Uterus (tissue), 4 donors: ENCODE measurements around the gene OBP2A. TPM values are rescaled to one million over a fixed set of nuclear protein-coding genes. Genes with fewer than 3 reads are reported as not detected.

Experiments used
- DNase-seq, 2 donors: peaks; one replicate each; pipeline ENCODE4 v3.0.0-alpha.2; 2019 to 2020
- H3K27ac ChIP-seq, 2 donors: fragments of 200-600 bp; sonication (generic); 1 replicate in 1 of 2; 2 replicates in 1 of 2; pipeline ENCODE4 v1.5.1; 2016 to 2018
- H3K27me3 ChIP-seq, 2 donors: fragments of 200-600 bp; sonication (generic); one replicate each; pipeline ENCODE4 v1.5.1; 2018 to 2019; ENCODE audit warnings: control low read depth in 1 of 2
- H3K36me3 ChIP-seq, 2 donors: fragments of 200-600 bp; sonication (generic); one replicate each; pipeline ENCODE4 v1.5.1; 2019; ENCODE audit warnings: control low read depth in 1 of 2
- H3K4me1 ChIP-seq, 2 donors: fragments of 200-600 bp; sonication (generic); one replicate each; pipeline ENCODE4 v1.5.1; 2018 to 2019; ENCODE audit warnings: control low read depth in 1 of 2
- H3K4me3 ChIP-seq, 2 donors: fragments of 200-600 bp; sonication (generic); 1 replicate in 1 of 2; 2 replicates in 1 of 2; pipeline ENCODE4 v1.5.1; 2018 to 2019; ENCODE audit warnings: mild to moderate bottlenecking in 1 of 2
- H3K9me3 ChIP-seq, 2 donors: fragments of 200-600 bp; sonication (generic); one replicate each; pipeline ENCODE4 v1.5.1; 2019; ENCODE audit warnings: control low read depth in 1 of 2
- CTCF ChIP-seq, 4 experiments: fragments of 200-600 bp in 2 of 4; fragments of 450-650 bp in 2 of 4; sonication (generic) in 2 of 4; IDR thresholded peaks; one replicate each; pipeline ENCODE4 v1.5.1; 2016 to 2019; ENCODE audit warnings: antibody characterized with exemption in 4 of 4, mild to moderate bottlenecking in 2 of 4, moderate library complexity in 1 of 4
- POLR2A ChIP-seq, 2 donors: fragments of 450-650 bp; IDR thresholded peaks; one replicate each; pipeline ENCODE4 v1.6.1; 2016; ENCODE audit warnings: antibody characterized with exemption in 2 of 2, mild to moderate bottlenecking in 1 of 2, moderate library complexity in 1 of 2
- intact Hi-C: fragments of 100-400 bp; cut with DNase I; formaldehyde crosslinking; loops from one replicate; pipeline ENCODE4 v1.15.1; 2023; ENCODE audit warnings: low total_unique reads
- total RNA-seq, 4 donors: library from RNA; depleted of rRNA in 3 of 4; stranded (reverse); fragments of >200 nt in 3 of 4; gene quantifications; one replicate each; pipeline versions ENCODE4 v1.1.0 to v1.2.4, GENCODE V29; 2014 to 2023
- donor health status: DM: yes; HTN: yes; CAD: no.

The OBP2A gene
- total RNA-seq, 4 donors from 2014 or later = not detected

- intact Hi-C loops = no loop called here
- TF ChIP-seq CTCF (IDR thresholded peaks at IDR 0.05) = no peak
- no peak for TF ChIP-seq POLR2A (IDR thresholded peaks at IDR 0.05)
- DNase-seq = no peak
Observed at GRCh38 chr9:135579889-135580660, 34.1 kb downstream of the OBP2A start.

GRCh38 chr9:135580664-135581380 is 34.9 kb downstream of the OBP2A start:
- no peak for DNase-seq
- no peak overlapping the region for H3K4me3 ChIP-seq

More at GRCh38 chr9:135579889-135580660, 34.1 kb downstream of the OBP2A start:
- no peak overlapping the region for H3K27ac ChIP-seq
- H3K4me3 ChIP-seq = no peak overlapping the region
- H3K4me1 ChIP-seq = no peaks in the 10 kb centered on the region
- H3K27me3 ChIP-seq = no peaks in the 10 kb centered on the region
- H3K9me3 ChIP-seq = no peaks in the 10 kb centered on the region
- H3K36me3 ChIP-seq = no peaks in the 10 kb centered on the region

GRCh38 chr9:135581636-135582426 is 35.9 kb downstream of the OBP2A start:
- Histone ChIP-seq H3K9me3 (no peaks in the 10 kb centered on the region), H3K4me3 (no peak overlapping the region), H3K27ac (no peak overlapping the region), H3K4me1 (no peaks in the 10 kb centered on the region), H3K27me3 (no peaks in the 10 kb centered on the region), H3K36me3 (no peaks in the 10 kb centered on the region)
- TF ChIP-seq CTCF (IDR thresholded peaks at IDR 0.05) (no peak), POLR2A (IDR thresholded peaks at IDR 0.05) (no peak)
- intact Hi-C loops = no loop called here
- DNase-seq = no peak

More at GRCh38 chr9:135580664-135581380, 34.9 kb downstream of the OBP2A start:
- no peak overlapping the region for H3K27ac ChIP-seq
- no peaks in the 10 kb centered on the region for H3K9me3 ChIP-seq
- intact Hi-C loops = no loop called here
- no peaks in the 10 kb centered on the region for H3K27me3 ChIP-seq
- no peaks in the 10 kb centered on the region for H3K36me3 ChIP-seq
- no peak for TF ChIP-seq CTCF (IDR thresholded peaks at IDR 0.05)
- TF ChIP-seq POLR2A (IDR thresholded peaks at IDR 0.05) = no peak
- no peaks in the 10 kb centered on the region for H3K4me1 ChIP-seq

- no peak for TF ChIP-seq CTCF (IDR thresholded peaks at IDR 0.05)
- no peak for TF ChIP-seq POLR2A (IDR thresholded peaks at IDR 0.05)
- H3K4me3 ChIP-seq = no peak overlapping the region
- H3K27me3 ChIP-seq = no peaks in the 10 kb centered on the region
- no peak for DNase-seq
- H3K27ac ChIP-seq = no peak overlapping the region
- no peaks in the 10 kb centered on the region for H3K36me3 ChIP-seq
- no peaks in the 10 kb centered on the region for H3K9me3 ChIP-seq
- no peaks in the 10 kb centered on the region for H3K4me1 ChIP-seq
- intact Hi-C loops = no loop called here
Observed at GRCh38 chr9:135582541-135582940, 36.6 kb downstream of the OBP2A start.
